ENCODE measurements around the gene MAP2K3.

DNA sequence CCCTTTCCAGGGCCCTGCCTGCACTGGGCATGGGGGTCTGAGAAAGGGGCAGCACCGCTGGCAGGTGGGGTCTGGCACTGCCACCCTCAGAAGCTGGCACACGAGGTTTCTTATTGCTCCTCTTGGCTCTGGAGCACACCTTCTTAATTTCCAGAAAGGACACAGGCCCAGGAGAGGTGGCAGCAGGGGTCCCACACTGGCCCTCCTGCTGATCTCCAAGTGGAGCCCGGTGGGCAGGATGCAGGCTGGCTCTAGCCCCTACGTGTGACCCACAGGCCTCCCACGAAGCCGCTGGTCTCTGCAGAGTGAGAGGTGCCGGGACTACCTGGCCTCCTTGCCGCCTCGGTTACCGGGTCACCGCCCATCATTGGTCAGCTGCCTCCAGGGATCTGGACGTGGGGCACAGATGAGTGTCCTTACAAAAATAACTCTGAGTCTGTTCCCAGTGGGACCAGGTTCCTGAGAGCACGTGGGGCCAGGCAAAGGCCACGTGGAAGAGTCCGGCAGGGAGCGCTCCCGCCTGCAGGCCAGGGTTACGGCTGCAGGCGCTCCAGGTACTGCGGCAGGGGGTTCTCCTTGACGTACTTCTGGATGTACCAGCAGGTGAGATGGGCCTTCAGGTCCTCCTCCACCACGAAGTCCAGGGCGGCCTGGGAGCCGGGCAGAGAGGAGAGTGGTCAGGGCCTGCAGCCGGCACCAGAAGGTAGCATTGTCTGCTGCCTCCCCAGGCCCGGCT is 41.6 kb upstream of the MAP2K3 start:
- TF ChIP-seq, protein P1, sequence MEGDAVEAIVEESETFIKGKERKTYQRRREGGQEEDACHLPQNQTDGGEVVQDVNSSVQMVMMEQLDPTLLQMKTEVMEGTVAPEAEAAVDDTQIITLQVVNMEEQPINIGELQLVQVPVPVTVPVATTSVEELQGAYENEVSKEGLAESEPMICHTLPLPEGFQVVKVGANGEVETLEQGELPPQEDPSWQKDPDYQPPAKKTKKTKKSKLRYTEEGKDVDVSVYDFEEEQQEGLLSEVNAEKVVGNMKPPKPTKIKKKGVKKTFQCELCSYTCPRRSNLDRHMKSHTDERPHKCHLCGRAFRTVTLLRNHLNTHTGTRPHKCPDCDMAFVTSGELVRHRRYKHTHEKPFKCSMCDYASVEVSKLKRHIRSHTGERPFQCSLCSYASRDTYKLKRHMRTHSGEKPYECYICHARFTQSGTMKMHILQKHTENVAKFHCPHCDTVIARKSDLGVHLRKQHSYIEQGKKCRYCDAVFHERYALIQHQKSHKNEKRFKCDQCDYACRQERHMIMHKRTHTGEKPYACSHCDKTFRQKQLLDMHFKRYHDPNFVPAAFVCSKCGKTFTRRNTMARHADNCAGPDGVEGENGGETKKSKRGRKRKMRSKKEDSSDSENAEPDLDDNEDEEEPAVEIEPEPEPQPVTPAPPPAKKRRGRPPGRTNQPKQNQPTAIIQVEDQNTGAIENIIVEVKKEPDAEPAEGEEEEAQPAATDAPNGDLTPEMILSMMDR (conservative IDR thresholded peaks at IDR 0.05; ENCODE audit: low read length), result no peak
- TF ChIP-seq EZH2phosphoT487 (IDR thresholded peaks at IDR 0.05; ENCODE audit: borderline replicate concordance, low read depth, low read length), result no peak
